AG09309 (cell line): ENCODE measurements around the gene MAP3K13.
"Not testable (repeated sequence)": the region's sequence is repeated elsewhere in the genome, so short reads cannot be mapped to it uniquely, and the experiment has no call there.

Experiments
- DNase-seq: peaks from one replicate; pipeline ENCODE4 v3.0.0-alpha.2; 2010; ENCODE audit warnings: low read depth
- H3K4me3 ChIP-seq: 2 replicates; pipeline ENCODE4 v1.5.1; 2011; ENCODE audit warnings: mild to moderate bottlenecking, low read depth, low read length, moderate library complexity; ENCODE audit not compliant: control insufficient read depth
- CTCF ChIP-seq: IDR thresholded peaks from 2 replicates; pipeline ENCODE4 v1.5.1; 2011; ENCODE audit warnings: mild to moderate bottlenecking, low read depth, low read length, inconsistent platforms; ENCODE audit not compliant: insufficient read depth, control insufficient read depth; ENCODE audit errors: missing control alignments

Gene MAP3K13

GRCh38 chr3:185366913-185367312, 4.0 kb downstream of the MAP3K13 start:
- DNase-seq, result no peak
- TF ChIP-seq CTCF, result no peak
- no peak overlapping the region for H3K4me3 ChIP-seq

GRCh38 chr3:185370349-185370748, 7.4 kb downstream of the MAP3K13 start:
- H3K4me3 ChIP-seq, DNase-seq: not testable (repeated sequence)

- no peak for DNase-seq
- TF ChIP-seq CTCF, result no peak
- H3K4me3 ChIP-seq, result no peak overlapping the region
Observed at GRCh38 chr3:185371306-185372074, 8.6 kb downstream of the MAP3K13 start.

GRCh38 chr3:185381320-185382058, 18.6 kb downstream of the MAP3K13 start:
- no peak for DNase-seq
- no peak for TF ChIP-seq CTCF
- H3K4me3 ChIP-seq, result no peak overlapping the region

GRCh38 chr3:185382154-185382553, 19.2 kb downstream of the MAP3K13 start:
- no peak for TF ChIP-seq CTCF
- DNase-seq, result no peak
- no peak overlapping the region for H3K4me3 ChIP-seq

- DNase-seq, H3K4me3 ChIP-seq: not testable (repeated sequence)
Observed at GRCh38 chr3:185386515-185386914, 23.6 kb downstream of the MAP3K13 start.

- DNase-seq, result no peak
- H3K4me3 ChIP-seq, result no peak overlapping the region
- TF ChIP-seq CTCF, result no peak
Observed at GRCh38 chr3:185387646-185388045, 24.7 kb downstream of the MAP3K13 start.

- TF ChIP-seq CTCF, result no peak
- DNase-seq, result no peak
- no peak overlapping the region for H3K4me3 ChIP-seq
Observed at GRCh38 chr3:185393055-185393454, 30.1 kb downstream of the MAP3K13 start.
